Glutamatergic neuron (in vitro differentiated cells): Measurements from ENCODE around the gene MS4A2. TPM values are rescaled to one million over a fixed set of nuclear protein-coding genes. Genes with fewer than 3 reads are reported as not detected.
"Not testable (repeated sequence)": the region's sequence is repeated elsewhere in the genome, so short reads cannot be mapped to it uniquely, and the experiment has no call there.

ENCODE experiments used
- DNase-seq: peaks from one replicate; pipeline ENCODE4 v3.0.0; 2022
- H3K27ac Mint-ChIP-seq: one replicate; pipeline ENCODE4 v1.8.0; 2020; ENCODE audit warnings: mild to moderate bottlenecking, mixed read lengths, inconsistent platforms; ENCODE audit not compliant: unreplicated experiment
- H3K27me3 Mint-ChIP-seq: one replicate; pipeline ENCODE4 v1.8.0; 2020; ENCODE audit warnings: mild to moderate bottlenecking, moderate library complexity, mixed read lengths, inconsistent platforms; ENCODE audit not compliant: unreplicated experiment
- H3K36me3 Mint-ChIP-seq: one replicate; pipeline ENCODE4 v1.8.0; 2020; ENCODE audit warnings: mild to moderate bottlenecking, mixed read lengths, inconsistent platforms; ENCODE audit not compliant: unreplicated experiment
- H3K4me1 Mint-ChIP-seq: one replicate; pipeline ENCODE4 v1.8.0; 2020; ENCODE audit warnings: mild to moderate bottlenecking, low read depth, mixed read lengths, inconsistent platforms; ENCODE audit not compliant: unreplicated experiment
- H3K4me3 Mint-ChIP-seq: one replicate; pipeline ENCODE4 v1.8.0; 2020; ENCODE audit warnings: mild to moderate bottlenecking, mixed read lengths, inconsistent platforms; ENCODE audit not compliant: unreplicated experiment
- H3K9me3 Mint-ChIP-seq: one replicate; pipeline ENCODE4 v1.8.0; 2020; ENCODE audit warnings: mild to moderate bottlenecking, moderate library complexity, mixed read lengths, inconsistent platforms; ENCODE audit not compliant: unreplicated experiment
- CTCF ChIP-seq: fragments of 200-600 bp; sonication (generic); IDR thresholded peaks from one replicate; pipeline ENCODE4 v1.5.0; 2021; ENCODE audit not compliant: partially characterized antibody, unreplicated experiment
- total RNA-seq: library from RNA; stranded (reverse); fragmentation: NEBNext Ultra II Directional; extraction: Animal tissue kit (Norgen Biotek cat#: 25700); gene quantifications from one replicate; pipeline ENCODE4 v1.2.1, GENCODE V29; 2021; ENCODE audit not compliant: unreplicated experiment

Gene MS4A2
- total RNA-seq, 1 donor from 2014 or later: not detected

GRCh38 chr11:60125956-60126585, 37.6 kb downstream of the MS4A2 start:
- no peaks in the 10 kb centered on the region for H3K27me3 Mint-ChIP-seq
- H3K27ac Mint-ChIP-seq: no peak overlapping the region
- no peaks in the 10 kb centered on the region for H3K36me3 Mint-ChIP-seq
- DNase-seq: no peak
- no peak for TF ChIP-seq CTCF
- H3K4me1 Mint-ChIP-seq: peaks cover 1% of the 10 kb centered on the region
- H3K9me3 Mint-ChIP-seq: peaks cover 4% of the 10 kb centered on the region
- H3K4me3 Mint-ChIP-seq: no peak overlapping the region

- no peak for DNase-seq
- H3K36me3 Mint-ChIP-seq: no peaks in the 10 kb centered on the region
- H3K27ac Mint-ChIP-seq: no peak overlapping the region
- peaks cover 1% of the 10 kb centered on the region for H3K4me1 Mint-ChIP-seq
- no peak for TF ChIP-seq CTCF
- no peaks in the 10 kb centered on the region for H3K27me3 Mint-ChIP-seq
- peaks cover 4% of the 10 kb centered on the region for H3K9me3 Mint-ChIP-seq
- H3K4me3 Mint-ChIP-seq: no peak overlapping the region
These were observed 38.9 kb downstream of the MS4A2 start for GRCh38 chr11:60127311-60127811.

- no peak overlapping the region for H3K4me3 Mint-ChIP-seq
- peaks cover 3% of the 10 kb centered on the region for H3K36me3 Mint-ChIP-seq
- H3K27me3 Mint-ChIP-seq: no peaks in the 10 kb centered on the region
- DNase-seq: no peak
- no peak for TF ChIP-seq CTCF
- no peak overlapping the region for H3K27ac Mint-ChIP-seq
- H3K4me1 Mint-ChIP-seq: peaks cover 1% of the 10 kb centered on the region
- peaks cover 7% of the 10 kb centered on the region for H3K9me3 Mint-ChIP-seq
These were observed 39.9 kb downstream of the MS4A2 start for GRCh38 chr11:60128376-60128775.

GRCh38 chr11:60128866-60129265, 40.4 kb downstream of the MS4A2 start:
- H3K36me3 Mint-ChIP-seq, H3K4me3 Mint-ChIP-seq, H3K9me3 Mint-ChIP-seq, H3K4me1 Mint-ChIP-seq, DNase-seq, H3K27ac Mint-ChIP-seq, H3K27me3 Mint-ChIP-seq: not testable (repeated sequence)

- no peak for TF ChIP-seq CTCF
- Mint-ChIP-seq H3K4me1 (peaks cover 1% of the 10 kb centered on the region), H3K27me3 (no peaks in the 10 kb centered on the region), H3K36me3 (peaks cover 8% of the 10 kb centered on the region), H3K27ac (no peak overlapping the region), H3K9me3 (peaks cover 7% of the 10 kb centered on the region), H3K4me3 (no peak overlapping the region)
- DNase-seq: no peak
These were observed 41.4 kb downstream of the MS4A2 start for GRCh38 chr11:60129853-60130252.
